GM13977 (cell line): ENCODE results near the gene TTC39A.

ENCODE experiments used
- DNase-seq: peaks from one replicate; pipeline ENCODE4 v3.0.0; 2012; ENCODE audit warnings: low spot score
- in situ Hi-C: fragments of 300-500 bp; cut with MboI; formaldehyde crosslinking; loops from one replicate; pipeline ENCODE4 v1.12.0; 2022; ENCODE audit warnings: low sequenced_read_pairs, low pct_unique_long_range_greater_than_20kb, mixed read lengths, inconsistent platforms; ENCODE audit not compliant: unreplicated experiment
- TF ChIP-seq, protein P1 (sequence below): IDR thresholded peaks from 2 replicates; pipeline ENCODE4 v1.5.1; 2012; ENCODE audit warnings: mild to moderate bottlenecking, control low read depth; ENCODE audit not compliant: insufficient read depth; ENCODE audit errors: extremely low read depth, missing control alignments

TTC39A gene

DNA sequence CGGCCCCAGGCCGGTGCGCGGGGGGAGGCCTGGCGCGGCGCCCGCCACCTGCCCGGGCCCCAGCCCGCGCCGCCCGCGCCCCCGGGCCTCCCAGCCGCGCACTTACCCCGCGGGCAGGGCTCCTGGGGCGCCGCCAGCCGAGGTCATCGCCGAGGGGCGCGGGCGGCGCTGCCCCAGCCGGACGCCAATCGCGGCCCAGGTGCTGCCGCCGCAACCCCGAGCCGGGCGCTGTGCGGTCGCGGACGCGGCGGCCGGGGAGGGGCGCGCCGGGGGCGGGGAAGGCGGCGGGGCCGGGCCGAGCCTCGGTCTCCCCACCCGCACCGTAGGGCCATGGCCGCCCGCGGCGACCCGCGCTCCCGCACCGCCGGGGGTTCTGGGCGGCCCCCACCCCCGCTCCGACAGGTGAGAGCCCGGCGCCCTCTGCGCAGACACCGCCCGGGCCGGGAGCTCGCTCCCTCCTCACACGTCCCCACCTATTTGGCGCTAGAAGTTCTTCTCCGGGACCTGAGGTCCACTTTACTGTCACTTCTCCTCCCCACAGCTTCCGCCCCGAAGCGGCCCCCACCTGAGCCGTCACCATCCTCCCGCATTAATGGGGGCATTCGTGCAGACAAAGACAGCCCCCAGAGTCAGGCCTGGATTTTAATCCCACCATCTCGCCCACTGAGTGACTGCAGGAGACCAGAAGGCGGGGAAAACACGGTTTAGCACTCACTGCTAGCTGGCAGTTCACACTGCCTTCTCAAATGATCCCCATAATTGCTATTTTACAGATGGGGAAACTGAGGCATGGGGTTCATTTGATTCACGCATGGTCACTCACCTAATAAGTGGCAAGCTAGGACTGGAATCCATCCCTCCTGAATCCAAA, at the start of gene TTC39A:
TTC39A (minus strand) TSS at position 232 of the 871 bp plus-strand sequence; CDS start at position 147, 85 bp downstream.
- TF ChIP-seq, protein P1, sequence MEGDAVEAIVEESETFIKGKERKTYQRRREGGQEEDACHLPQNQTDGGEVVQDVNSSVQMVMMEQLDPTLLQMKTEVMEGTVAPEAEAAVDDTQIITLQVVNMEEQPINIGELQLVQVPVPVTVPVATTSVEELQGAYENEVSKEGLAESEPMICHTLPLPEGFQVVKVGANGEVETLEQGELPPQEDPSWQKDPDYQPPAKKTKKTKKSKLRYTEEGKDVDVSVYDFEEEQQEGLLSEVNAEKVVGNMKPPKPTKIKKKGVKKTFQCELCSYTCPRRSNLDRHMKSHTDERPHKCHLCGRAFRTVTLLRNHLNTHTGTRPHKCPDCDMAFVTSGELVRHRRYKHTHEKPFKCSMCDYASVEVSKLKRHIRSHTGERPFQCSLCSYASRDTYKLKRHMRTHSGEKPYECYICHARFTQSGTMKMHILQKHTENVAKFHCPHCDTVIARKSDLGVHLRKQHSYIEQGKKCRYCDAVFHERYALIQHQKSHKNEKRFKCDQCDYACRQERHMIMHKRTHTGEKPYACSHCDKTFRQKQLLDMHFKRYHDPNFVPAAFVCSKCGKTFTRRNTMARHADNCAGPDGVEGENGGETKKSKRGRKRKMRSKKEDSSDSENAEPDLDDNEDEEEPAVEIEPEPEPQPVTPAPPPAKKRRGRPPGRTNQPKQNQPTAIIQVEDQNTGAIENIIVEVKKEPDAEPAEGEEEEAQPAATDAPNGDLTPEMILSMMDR = no peak
- peak; percentile 65 for DNase-seq
- in situ Hi-C loops = no loop called here

DNA sequence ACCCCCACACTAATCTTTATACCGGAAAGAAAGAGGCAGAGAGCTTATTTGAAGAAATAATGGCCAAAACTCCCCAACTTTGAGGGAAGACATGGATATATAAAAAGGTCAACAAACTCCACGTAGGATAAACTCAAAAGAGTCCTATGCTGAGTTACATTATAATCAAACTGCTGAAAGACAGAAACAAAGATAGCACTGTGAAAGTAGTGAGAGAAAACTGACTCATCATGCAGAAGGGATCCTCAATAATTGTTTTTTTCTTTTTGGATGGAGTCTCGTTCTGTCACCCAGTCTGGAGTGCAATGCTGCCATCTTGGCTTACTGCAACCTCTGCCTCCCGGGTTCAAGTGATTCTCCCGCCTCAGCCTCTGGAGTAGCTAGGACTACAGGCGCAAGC, 48.5 kb upstream of the TTC39A start:
- DNase-seq = no peak
- TF ChIP-seq, protein P1 = no peak
- in situ Hi-C loops = no loop called here

DNA sequence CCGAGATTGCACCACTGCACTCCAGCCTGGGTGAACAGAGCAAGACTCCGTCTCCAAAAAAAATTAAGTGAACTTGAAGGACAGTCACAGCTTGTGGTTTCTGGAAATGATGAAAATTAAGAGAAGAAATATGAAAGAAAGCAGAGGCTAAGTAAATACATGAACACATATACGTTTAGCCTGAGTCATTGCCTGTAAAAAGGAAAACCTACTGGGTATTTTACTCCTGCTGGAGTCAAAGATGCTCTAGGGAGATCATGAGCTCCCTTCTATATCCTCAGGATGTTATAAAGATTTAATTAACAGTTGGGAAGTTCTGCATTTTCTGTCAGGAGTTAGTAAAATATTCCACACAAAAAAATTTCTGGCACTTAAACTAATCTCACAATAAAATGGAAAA, 43.5 kb upstream of the TTC39A start:
- in situ Hi-C loops = no loop called here
- TF ChIP-seq, protein P1 = no peak
- DNase-seq = no peak

DNA sequence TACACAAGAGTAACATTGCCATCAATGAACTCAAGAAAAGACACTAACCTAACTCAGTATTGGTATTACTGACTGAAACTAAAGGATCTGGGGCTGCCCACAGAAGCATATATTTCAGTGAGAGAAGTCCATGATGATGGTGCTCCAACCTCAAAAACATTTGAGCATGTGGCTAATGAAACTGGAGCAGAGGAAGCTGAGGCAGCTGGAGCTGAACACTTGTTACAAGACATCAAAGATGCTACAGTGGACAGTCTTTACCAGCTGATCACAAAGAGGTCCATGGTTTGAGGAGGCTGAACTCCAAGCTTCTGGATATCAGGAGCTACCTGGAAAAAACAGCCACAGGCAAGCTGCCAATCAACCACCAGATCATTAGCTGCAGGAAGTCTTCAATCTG, 42.2 kb upstream of the TTC39A start:
- no peak for DNase-seq
- in situ Hi-C loops = no loop called here
- TF ChIP-seq, protein P1 = no peak

DNA sequence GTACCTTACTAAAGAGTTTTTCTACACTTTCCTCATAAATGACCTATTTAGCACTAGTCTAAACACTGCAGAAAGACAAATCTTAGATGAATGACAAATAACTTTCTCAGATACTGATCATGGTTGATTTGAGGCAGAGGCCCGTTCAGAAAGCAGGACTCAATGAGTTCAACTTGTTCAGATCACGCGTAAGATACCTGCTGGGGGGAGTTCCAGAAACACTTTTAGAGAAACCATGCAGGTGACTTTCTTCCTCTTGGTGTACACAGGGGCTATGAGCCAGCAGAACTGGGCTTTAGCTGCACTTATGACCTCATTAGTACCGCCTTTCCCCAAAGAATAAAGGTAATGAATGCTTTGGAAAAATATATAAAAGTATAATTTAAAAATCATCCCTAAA, 38.8 kb upstream of the TTC39A start:
- no peak for DNase-seq
- TF ChIP-seq, protein P1 = no peak
- in situ Hi-C loops = no loop called here

DNA sequence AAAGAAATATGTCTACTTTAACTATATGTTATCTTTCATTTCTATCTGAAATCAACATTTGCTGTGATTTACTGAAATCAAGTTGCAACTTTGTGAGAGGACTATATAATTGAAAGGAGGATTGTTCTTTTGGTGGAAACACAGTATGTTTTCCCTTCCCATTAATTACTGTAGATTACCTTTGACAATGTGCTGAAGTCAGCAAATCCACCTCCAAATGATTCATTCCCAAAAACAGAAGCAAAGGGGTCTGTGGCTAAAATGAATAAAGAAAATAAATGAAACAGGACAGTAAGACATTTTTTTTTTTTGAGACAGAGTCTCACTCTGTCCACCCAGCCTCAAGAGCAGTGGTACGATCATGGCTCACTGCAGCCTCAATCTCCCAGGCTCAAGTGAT, 35.4 kb upstream of the TTC39A start:
- in situ Hi-C loops = no loop called here
- TF ChIP-seq, protein P1 = no peak

More for the DNA sequence above, 35.4 kb upstream of the TTC39A start:
- no peak for DNase-seq
